Placental epithelial cell (primary cell): ENCODE data around the gene SFTA2. TPM values are rescaled to one million over a fixed set of nuclear protein-coding genes. Genes with fewer than 3 reads are reported as not detected.

ENCODE experiments used
- small RNA-seq: library from RNA; depleted of rRNA; stranded (forward); fragments of <200 nt; gene quantifications from one replicate; pipeline ENCODE3, GENCODE V24; 2012
- total RNA-seq: library from RNA; depleted of rRNA; stranded (reverse); fragments of >200 nt; gene quantifications from 2 replicates; pipeline ENCODE4 v1.2.3, GENCODE V29; 2012

The SFTA2 gene
- total RNA-seq: 0.39 and 0.87 TPM in 2 replicates

DNA sequence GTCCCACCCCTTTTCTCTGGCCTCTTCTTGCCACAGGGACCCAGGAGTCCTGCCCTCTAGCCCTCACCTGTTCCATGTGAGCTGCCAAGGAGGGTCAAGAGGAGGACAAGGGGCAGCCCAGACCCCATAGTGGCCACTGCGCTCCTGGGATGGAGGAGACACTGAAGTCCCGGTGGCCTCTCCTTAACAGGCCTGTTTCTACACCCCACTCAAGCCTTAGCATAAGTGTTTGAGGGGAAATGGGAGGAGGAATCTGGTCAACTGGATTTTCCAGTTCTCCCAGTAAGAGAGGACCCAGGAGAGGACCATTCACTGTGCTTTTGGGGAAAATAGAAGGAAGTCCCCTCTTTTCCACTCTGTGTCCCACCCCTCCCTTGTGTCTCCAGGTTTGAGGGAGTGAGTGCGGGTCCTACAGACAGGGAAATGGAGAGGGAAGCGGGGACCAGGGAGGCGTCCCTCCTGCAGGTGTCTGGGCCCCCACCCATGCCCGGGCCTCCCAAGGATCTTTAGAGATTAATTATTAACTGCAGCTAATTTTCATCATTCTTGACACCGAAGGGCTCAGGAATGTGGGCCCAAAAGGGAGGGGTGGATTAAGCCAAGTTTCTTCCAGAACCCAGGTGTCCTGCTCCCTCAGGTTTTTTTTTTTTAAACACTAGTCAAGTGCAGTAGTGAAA lies at the start of gene SFTA2:
TSS of gene SFTA2 (minus strand) at position 202 of the 677 bp plus-strand sequence. CDS start at position 128, 74 bp downstream.

DNA sequence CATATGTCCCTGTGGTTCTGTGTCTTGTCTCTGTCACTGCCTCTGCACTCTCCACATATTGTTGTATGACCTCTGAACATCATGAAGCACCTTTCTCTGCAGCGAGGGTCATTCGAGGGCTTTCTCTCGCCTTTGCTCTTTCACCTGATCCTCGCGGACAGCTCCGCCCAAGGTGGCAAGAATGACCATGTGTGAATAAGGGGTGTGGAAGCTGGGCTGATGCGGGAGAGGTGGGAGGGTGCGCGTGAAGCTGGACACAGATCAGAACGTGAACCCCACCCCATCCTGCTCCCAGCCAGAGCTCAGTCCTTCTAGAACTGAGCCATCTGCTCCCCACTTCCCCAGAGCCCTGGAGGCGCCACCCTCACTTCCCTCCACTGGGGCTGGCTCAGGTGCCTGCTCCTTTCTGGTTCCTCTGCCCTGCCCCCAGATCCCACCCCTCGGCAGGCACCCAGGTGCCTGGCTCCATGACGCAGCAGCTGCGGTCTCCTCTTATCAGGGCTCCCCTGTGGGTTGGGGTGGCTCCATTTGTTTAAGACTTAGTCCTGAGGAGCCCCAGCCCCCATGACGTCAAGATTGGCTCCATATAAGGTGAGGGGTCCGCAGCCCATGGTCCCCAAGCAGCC lies 8.5 kb upstream of the SFTA2 start, which contains the start of gene MUCL3:
TSS of gene MUCL3 (plus strand) at position 613 of the 626 bp plus-strand sequence. CDS start 27 bp downstream, outside the sequence.

DNA sequence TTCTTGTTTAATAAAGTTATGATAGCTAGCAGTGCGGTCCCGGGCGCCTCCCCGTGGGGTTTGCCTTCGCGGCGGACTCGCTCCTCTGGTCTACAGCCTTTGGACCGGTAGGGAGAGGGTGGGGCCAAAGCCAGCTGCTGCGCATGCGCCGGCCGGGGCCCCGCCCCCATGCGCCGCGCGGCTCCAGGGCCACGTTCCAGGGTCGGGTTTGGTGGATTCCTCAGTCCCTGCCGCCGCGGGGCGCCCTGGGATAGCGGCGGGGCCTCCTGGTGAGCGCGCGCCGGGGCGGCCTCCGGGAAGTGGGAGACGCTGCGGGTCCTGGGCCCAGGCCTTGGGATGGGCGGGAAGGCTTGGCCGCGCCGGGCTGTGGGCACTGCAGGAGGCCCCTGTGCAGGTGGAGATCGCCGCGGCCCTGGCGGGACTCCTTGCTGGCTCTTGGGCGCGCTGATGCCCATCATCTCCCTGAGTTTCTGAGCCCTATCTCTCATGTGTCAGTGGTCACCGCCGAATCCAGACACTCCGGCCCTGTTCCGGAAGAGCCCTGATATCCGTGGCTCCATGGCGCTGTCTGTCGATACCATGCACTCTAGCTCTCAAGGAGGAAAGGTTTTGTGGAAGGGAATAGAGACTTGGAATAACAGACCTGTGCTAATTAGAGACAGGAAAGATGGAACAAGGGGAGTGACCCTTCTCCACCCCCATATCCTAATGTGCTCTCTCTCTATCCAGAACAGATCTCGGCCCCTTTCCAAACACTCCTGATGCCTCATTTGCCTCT lies 17.7 kb downstream of the SFTA2 start, which contains the start of gene VARS2:
TSS of gene VARS2 (plus strand) at position 163 of the 778 bp plus-strand sequence. CDS start at position 762, 599 bp downstream.

DNA sequence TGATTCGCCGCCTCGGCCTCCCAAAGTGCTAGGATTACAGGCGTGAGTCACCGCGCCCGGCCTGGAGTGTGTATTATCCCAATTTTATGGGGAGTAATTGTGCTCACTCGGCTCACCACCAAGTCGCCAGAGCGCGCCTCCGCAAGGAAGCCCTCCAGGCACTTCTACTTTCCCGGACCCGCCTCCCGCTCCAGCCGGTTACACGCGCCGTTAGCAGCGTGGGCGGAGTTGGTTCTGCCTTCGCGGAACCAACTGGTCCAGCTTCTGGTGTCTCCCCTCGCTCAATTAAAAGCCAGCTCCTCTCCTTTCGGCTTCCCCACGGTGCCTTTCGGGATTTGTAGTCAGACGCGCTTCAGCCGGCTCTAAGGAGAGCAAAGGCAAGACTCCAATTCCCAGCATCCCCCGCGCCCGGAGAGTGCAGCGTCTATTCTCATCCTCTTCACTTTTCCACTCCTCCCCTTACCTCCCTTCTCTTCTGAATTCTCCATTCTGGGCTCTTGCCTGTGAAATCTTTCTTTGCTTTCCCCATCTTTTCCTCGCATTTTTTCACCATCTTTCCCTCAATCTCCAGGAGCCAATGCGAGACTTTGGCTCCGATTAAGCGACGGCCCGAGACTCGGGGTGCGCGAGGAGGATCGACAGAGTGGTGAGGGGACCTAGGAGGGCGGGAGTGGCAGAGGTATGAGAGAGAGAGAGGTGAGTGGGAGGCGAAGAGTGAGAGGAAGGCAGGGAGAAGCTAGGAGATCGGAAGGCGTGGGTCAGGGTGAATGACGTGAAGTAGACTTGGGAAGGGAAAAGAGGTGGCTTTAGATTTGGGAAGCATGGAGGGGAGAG lies 24.0 kb downstream of the SFTA2 start, which contains the start of gene GTF2H4:
TSS of gene GTF2H4 (plus strand) at position 450 of the 834 bp plus-strand sequence.

DNA sequence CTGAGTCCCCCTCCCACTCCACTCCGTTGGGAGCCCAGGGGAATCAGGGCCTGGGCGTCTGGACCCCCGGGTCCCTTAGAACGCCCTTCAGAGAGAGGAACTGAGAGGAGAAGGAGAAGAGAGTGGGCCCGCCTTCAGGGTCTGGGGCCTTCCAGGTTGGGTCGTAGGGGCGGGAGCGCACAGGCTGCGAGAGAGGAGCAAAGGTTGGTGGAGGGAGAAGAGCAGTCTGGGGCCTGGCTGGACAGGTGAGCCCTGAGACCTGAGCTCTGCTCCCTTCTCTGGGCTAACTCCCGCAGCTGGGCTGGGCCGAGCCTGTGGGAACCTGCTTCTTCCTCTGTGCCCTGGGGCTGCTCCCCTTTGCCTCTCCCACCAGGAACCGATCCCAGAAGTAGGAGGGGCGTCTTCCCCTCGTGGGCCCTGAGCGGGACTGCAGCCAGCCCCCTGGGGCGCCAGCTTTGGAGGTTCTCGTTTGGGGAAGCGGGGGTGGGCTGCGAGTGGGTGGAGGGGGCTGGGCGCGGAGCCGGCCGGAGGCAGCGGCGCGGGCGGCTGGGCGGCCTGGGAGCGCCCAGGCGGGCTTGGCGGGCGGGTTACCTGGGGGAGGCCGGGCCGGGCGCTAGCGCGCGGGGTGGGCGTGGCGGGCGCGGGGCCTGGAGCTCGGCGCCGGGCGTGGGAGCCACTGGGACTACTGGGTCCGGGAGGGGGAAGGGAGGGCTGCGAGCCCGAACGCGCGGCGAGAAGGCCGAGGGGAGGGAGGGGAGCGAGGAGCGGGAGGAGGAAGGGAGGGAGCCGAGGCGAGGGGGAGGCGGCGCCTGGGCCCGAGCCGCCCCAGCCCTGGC lies 48.1 kb downstream of the SFTA2 start, which contains the start of gene DDR1:
TSS of gene DDR1 (plus strand) at position 835 of the 836 bp plus-strand sequence. CDS start 4,211 bp downstream, outside the sequence.

Small RNAs within 50 kb of the gene (small RNA-seq; reads per million reads assigned to genes)
- not detected for gene RF00019

Other genes starting within 250 kb of the SFTA2 start
- gene PPP1R18, start 245.5 kb downstream of the SFTA2 start, total RNA-seq: 31.4 and 43.8 TPM in 2 replicates
- gene NRM, start 241.2 kb downstream of the SFTA2 start, total RNA-seq: 9.0 and 9.2 TPM in 2 replicates
- gene MDC1, start 214.9 kb downstream of the SFTA2 start, total RNA-seq: 6.7 and 7.9 TPM in 2 replicates
- 423 and 1,233 TPM in 2 replicates for gene TUBB, start 211.8 kb downstream of the SFTA2 start, total RNA-seq
- 56.4 and 87.2 TPM in 2 replicates for gene FLOT1, start 189.5 kb downstream of the SFTA2 start, total RNA-seq
- gene IER3, start 187.6 kb downstream of the SFTA2 start, total RNA-seq: 46.3 and 236 TPM in 2 replicates
- gene DDR1, start 47.7 kb downstream of the SFTA2 start, total RNA-seq: 74.2 and 95.0 TPM in 2 replicates
- gene GTF2H4, start 24.0 kb downstream of the SFTA2 start, total RNA-seq: 18.8 and 27.2 TPM in 2 replicates
- 18.8 and 22.1 TPM in 2 replicates for gene VARS2, start 17.9 kb downstream of the SFTA2 start, total RNA-seq
- gene MUCL3, start 8.8 kb upstream of the SFTA2 start, total RNA-seq: not detected in 2 replicates
- not detected in 2 replicates for gene MUC21, start 51.5 kb upstream of the SFTA2 start, total RNA-seq
- gene MUC22, start 78.3 kb upstream of the SFTA2 start, total RNA-seq: 0.11 TPM in 1 of 2 replicates, not detected in the other
- 1.2 and 1.3 TPM in 2 replicates for gene C6orf15, start 180.4 kb upstream of the SFTA2 start, total RNA-seq
- 4.6 and 41.2 TPM in 2 replicates for gene PSORS1C1, start 182.6 kb upstream of the SFTA2 start, total RNA-seq
- 54.4 and 69.1 TPM in 2 replicates for gene CDSN, start 188.3 kb upstream of the SFTA2 start, total RNA-seq
- not detected in 2 replicates for gene PSORS1C2, start 206.9 kb upstream of the SFTA2 start, total RNA-seq
- gene CCHCR1, start 225.6 kb upstream of the SFTA2 start, total RNA-seq: 14.4 and 21.2 TPM in 2 replicates
- gene TCF19, start 226.4 kb upstream of the SFTA2 start, total RNA-seq: 14.5 and 16.9 TPM in 2 replicates
- not detected in 2 replicates for gene POU5F1, start 238.5 kb upstream of the SFTA2 start, total RNA-seq